HK-2 (cell line): ENCODE results near the gene TGM1.
"Not testable (repeated sequence)": the region's sequence is repeated elsewhere in the genome, so short reads cannot be mapped to it uniquely, and the experiment has no call there.

Experiments
- DNase-seq: peaks from one replicate; pipeline ENCODE4 v3.0.0-alpha.2; 2018; ENCODE audit not compliant: unreplicated experiment

The TGM1 gene

GRCh38 chr14:24207104-24207551, 55.8 kb downstream of the TGM1 start:
- DNase-seq, result no peak

GRCh38 chr14:24206260-24207103, 56.5 kb downstream of the TGM1 start:
- DNase-seq, result no peak

GRCh38 chr14:24204163-24205146, 58.5 kb downstream of the TGM1 start:
- no peak for DNase-seq

GRCh38 chr14:24203249-24203886, 59.6 kb downstream of the TGM1 start:
- DNase-seq, result not testable (repeated sequence)

- DNase-seq, result not testable (repeated sequence)
These were observed 60.4 kb downstream of the TGM1 start for GRCh38 chr14:24202538-24202937.
